B cell (primary cell): ENCODE data around the gene ANAPC5. TPM values are rescaled to one million over a fixed set of nuclear protein-coding genes. Genes with fewer than 3 reads are reported as not detected.

Experiments used
- ATAC-seq: fragments of 200-7000 bp; cut with Tn5 transposase; one replicate; pipeline ENCODE4 v1.10.0; 2021; ENCODE audit warnings: low read depth, mild to moderate bottlenecking, moderate number of reproducible peaks, moderate library complexity
- CTCF ChIA-PET: fragments of 350-600 bp; sonication (Branson Sonifier 250); formaldehyde crosslinking; loops from one replicate; lab custom pipeline; 2021; ENCODE audit warnings: antibody characterized with exemption, inconsistent platforms; lab: Charles Lee
- POLR2A ChIA-PET: fragments of 350-600 bp; sonication (Branson Sonifier 250); formaldehyde crosslinking; loops from one replicate; lab custom pipeline; 2021; ENCODE audit warnings: antibody characterized with exemption; lab: Charles Lee
- DNase-seq: peaks from one replicate; pipeline ENCODE4 v3.0.0; 2013
- H2AFZ ChIP-seq: 2 replicates; pipeline ENCODE4 v1.6.1; 2012; ENCODE audit warnings: mild to moderate bottlenecking, low read depth, low read length; ENCODE audit not compliant: insufficient read depth, poor library complexity, severe bottlenecking
- H3K27ac ChIP-seq, 2 donors: 1 replicate in 1 of 2; 2 replicates in 1 of 2; pipeline ENCODE4 v1.5.1; 2012 to 2013; ENCODE audit warnings: low read length in 2 of 2, mild to moderate bottlenecking in 2 of 2, moderate library complexity in 1 of 2
- H3K27me3 ChIP-seq, 4 experiments: fragments of 200-600 bp in 1 of 4; sonication (generic) in 1 of 4; replicated peaks in 1 of 4; 1 replicate in 2 of 4; 2 replicates in 2 of 4; pipeline versions ENCODE4 v1.6.1 to v1.7.0; 2013 to 2016; ENCODE audit warnings: low read length in 3 of 4, mild to moderate bottlenecking in 2 of 4, mixed read lengths in 1 of 4, moderate library complexity in 1 of 4; ENCODE audit not compliant: insufficient read depth in 4 of 4, control insufficient read depth in 3 of 4; ENCODE audit errors: control extremely low read depth in 1 of 4
- H3K36me3 ChIP-seq, 2 experiments: replicated peaks in 1 of 2; 1 replicate in 1 of 2; 2 replicates in 1 of 2; pipeline versions ENCODE4 v1.6.1 to v1.7.1; 2013; ENCODE audit warnings: low read length in 1 of 2; ENCODE audit not compliant: insufficient read depth in 2 of 2, control insufficient read depth in 1 of 2; ENCODE audit errors: control extremely low read depth in 1 of 2, extremely low read depth in 1 of 2
- H3K4me1 ChIP-seq, 2 donors: fragments of 200-600 bp in 1 of 2; sonication (generic) in 1 of 2; 1 replicate in 1 of 2; 2 replicates in 1 of 2; pipeline versions ENCODE4 v1.5.1 to v1.6.1; 2013 to 2017; ENCODE audit warnings: low read length in 2 of 2; ENCODE audit not compliant: control insufficient read depth in 2 of 2, insufficient read depth in 2 of 2
- H3K4me2 ChIP-seq: replicated peaks from 2 replicates; pipeline ENCODE3; 2012; ENCODE audit warnings: mild to moderate bottlenecking, low read depth, low read length; ENCODE audit not compliant: poor library complexity, severe bottlenecking
- H3K4me3 ChIP-seq, 5 experiments: fragments of 200-600 bp in 1 of 5; sonication (generic) in 1 of 5; 1 replicate in 3 of 5; 2 replicates in 2 of 5; pipeline versions ENCODE4 v1.5.1 to v1.7.0; 2011 to 2016; ENCODE audit warnings: low read length in 4 of 5, mild to moderate bottlenecking in 4 of 5, low read depth in 2 of 5, control low read depth in 1 of 5, moderate library complexity in 1 of 5; ENCODE audit not compliant: insufficient read depth in 1 of 5; ENCODE audit errors: control extremely low read depth in 1 of 5, extremely low read depth in 1 of 5
- H3K79me2 ChIP-seq: fragments of 200-600 bp; sonication (generic); one replicate; pipeline ENCODE4 v1.6.0; 2016; ENCODE audit warnings: low read length; ENCODE audit not compliant: control insufficient read depth, insufficient read depth
- H3K9ac ChIP-seq: fragments of 200-600 bp; sonication (generic); 2 replicates; pipeline ENCODE4 v1.6.1; 2017; ENCODE audit warnings: mild to moderate bottlenecking, low read length, moderate library complexity
- H3K9me3 ChIP-seq, 3 donors: one replicate each; pipeline versions ENCODE4 v1.6.1 to v1.7.1; 2013; ENCODE audit warnings: low read length in 2 of 3; ENCODE audit not compliant: control insufficient read depth in 2 of 3, insufficient read depth in 1 of 3; ENCODE audit errors: control extremely low read depth in 1 of 3
- H4K20me1 ChIP-seq: 2 replicates; pipeline ENCODE4 v1.6.0; 2012; ENCODE audit warnings: mild to moderate bottlenecking, low read length; ENCODE audit not compliant: insufficient read depth, control insufficient read depth, poor library complexity, severe bottlenecking
- H3K27ac Mint-ChIP-seq: one replicate; pipeline ENCODE4 v1.8.0; 2021; ENCODE audit warnings: mixed read lengths
- H3K27me3 Mint-ChIP-seq: one replicate; pipeline ENCODE4 v1.8.0; 2021; ENCODE audit warnings: mixed read lengths
- H3K4me1 Mint-ChIP-seq: one replicate; pipeline ENCODE4 v1.8.0; 2021; ENCODE audit warnings: mixed read lengths
- H3K4me3 Mint-ChIP-seq: one replicate; pipeline ENCODE4 v1.8.0; 2021; ENCODE audit warnings: mixed read lengths
- H3K9me3 Mint-ChIP-seq: one replicate; pipeline ENCODE4 v1.8.0; 2022; ENCODE audit warnings: mixed read lengths; ENCODE audit not compliant: insufficient read depth
- CTCF ChIP-seq: fragments of 200-600 bp; IDR thresholded peaks from one replicate; pipeline ENCODE4 v1.8.0; 2022; ENCODE audit warnings: antibody characterized with exemption, mild to moderate bottlenecking
- EZH2 ChIP-seq: IDR thresholded peaks from 2 replicates; pipeline ENCODE4 v1.6.1; 2012; ENCODE audit warnings: borderline replicate concordance, low read depth, mild to moderate bottlenecking, moderate library complexity, low read length; ENCODE audit not compliant: insufficient read depth, poor library complexity, severe bottlenecking
- WGBS: methylation state at CpG from one replicate; pipeline ENCODE4 v1.1.5; 2013; ENCODE audit warnings: missing lambda C conversion rate; ENCODE audit not compliant: insufficient coverage; 5-methylcytosine and 5-hydroxymethylcytosine counted together
- intact Hi-C: fragments of 100-400 bp; cut with micrococcal nuclease; formaldehyde crosslinking; loops from one replicate; pipeline ENCODE4 v1.10.0; 2022
- polyA plus RNA-seq: library from polyadenylated mRNA; depleted of rRNA; stranded (reverse); fragments of >200 nt; gene quantifications from 2 replicates; pipeline ENCODE4 v1.2.3, GENCODE V29; 2012
- total RNA-seq, 2 donors: library from RNA; stranded (reverse); fragments of 120-200 nt in 1 of 2; gene quantifications; 1 replicate in 1 of 2; 2 replicates in 1 of 2; pipeline versions ENCODE4 v1.2.3 to v1.2.4, GENCODE V29; 2013 to 2022

Gene ANAPC5
- total and polyA plus RNA-seq, 2 donors (not counting 1 experiment from before 2014, with no cell fraction given) = 150 to 171 TPM

- Histone ChIP-seq H3K27me3 (no peaks in the 10 kb centered on the region), H4K20me1 (no peaks in the 10 kb centered on the region), H3K9ac (no peak overlapping the region), H3K4me3 (no peak overlapping the region), H3K4me1 (peaks cover 7 to 16% of the 10 kb centered on the region in 2 donors), H3K4me2 (no peak overlapping the region), H3K36me3 (no peaks in the 10 kb centered on the region), H3K79me2 (peaks cover 36% of the 10 kb centered on the region), H3K27ac (no peak overlapping the region), H2AFZ (no peak overlapping the region), H3K9me3 (no peaks in the 10 kb centered on the region)
- no peak for DNase-seq
- intact Hi-C loops = no loop called here
- H3K9me3 Mint-ChIP-seq = no peaks in the 10 kb centered on the region
- POLR2A ChIA-PET = no interaction called here
- CTCF ChIA-PET = interaction anchor here (0.7 kb wide), 1 partner anchor 67 kb away, joined by 3 read pairs; no protein-coding TSS in a partner anchor
- no peak overlapping the region for H3K4me3 Mint-ChIP-seq
- TF ChIP-seq EZH2 (no peak), CTCF (no peak)
- H3K4me1 Mint-ChIP-seq = peaks cover 22% of the 10 kb centered on the region
- no peaks in the 10 kb centered on the region for H3K27me3 Mint-ChIP-seq
- 99% methylated on average over 6 of the region's 7 CpGs for WGBS
- ATAC-seq = no peak
- no peak overlapping the region for H3K27ac Mint-ChIP-seq
Observed at GRCh38 chr12:121289962-121290361, 62.2 kb downstream of the ANAPC5 start.

- no peak overlapping the region for H3K27ac Mint-ChIP-seq
- H3K4me3 ChIP-seq = no peak overlapping the region
- POLR2A ChIA-PET = interaction anchor here (0.6 kb wide), 1 partner anchor 12 kb away, joined by 3 read pairs; no protein-coding TSS in a partner anchor
- no peak for DNase-seq
- H3K4me1 ChIP-seq = peaks cover 7 to 15% of the 10 kb centered on the region in 2 donors
- H3K4me3 Mint-ChIP-seq = no peak overlapping the region
- intact Hi-C loops = no loop called here
- H3K9me3 Mint-ChIP-seq = no peaks in the 10 kb centered on the region
- no peak for ATAC-seq
- H4K20me1 ChIP-seq = no peaks in the 10 kb centered on the region
- H3K79me2 ChIP-seq = peaks cover 35% of the 10 kb centered on the region
- H3K36me3 ChIP-seq = no peaks in the 10 kb centered on the region
- H3K4me1 Mint-ChIP-seq = peaks cover 22% of the 10 kb centered on the region
- WGBS = 68% methylated on average over 5 of the region's 9 CpGs
- no peaks in the 10 kb centered on the region for H3K27me3 Mint-ChIP-seq
- H3K9ac ChIP-seq = no peak overlapping the region
- TF ChIP-seq CTCF = no peak
- TF ChIP-seq EZH2 = no peak
- CTCF ChIA-PET = interaction anchor here (0.6 to 1.1 kb wide), 2 partner anchors 8 to 59 kb away, joined by 3 read pairs; no protein-coding TSS in a partner anchor
- no peak overlapping the region for H2AFZ ChIP-seq
- H3K4me2 ChIP-seq = no peak overlapping the region
- no peaks in the 10 kb centered on the region for H3K9me3 ChIP-seq
- H3K27ac ChIP-seq = no peak overlapping the region
- no peaks in the 10 kb centered on the region for H3K27me3 ChIP-seq
Observed at GRCh38 chr12:121288986-121289385, 63.2 kb downstream of the ANAPC5 start.
